Vagina (tissue), 2 donors: ENCODE measurements around the gene TGFB1I1. TPM values are rescaled to one million over a fixed set of nuclear protein-coding genes. Genes with fewer than 3 reads are reported as not detected.

Experiments
- DNase-seq, 2 donors: peaks; one replicate each; pipeline ENCODE4 v3.0.0-alpha.2; 2017; ENCODE audit errors: extremely low spot score in 2 of 2
- H3K27ac ChIP-seq: fragments of 200-600 bp; sonication (generic); one replicate; pipeline ENCODE4 v1.5.1; 2019
- H3K27me3 ChIP-seq: fragments of 200-600 bp; sonication (generic); one replicate; pipeline ENCODE4 v1.5.1; 2019
- H3K36me3 ChIP-seq, 2 donors: fragments of 200-600 bp; sonication (generic); one replicate each; pipeline ENCODE4 v1.5.1; 2017 to 2019
- H3K4me1 ChIP-seq: fragments of 200-600 bp; sonication (generic); one replicate; pipeline ENCODE4 v1.5.1; 2019
- H3K4me3 ChIP-seq, 2 donors: fragments of 200-600 bp; sonication (generic); 1 replicate in 1 of 2; 2 replicates in 1 of 2; pipeline ENCODE4 v1.5.1; 2016 to 2019
- H3K9me3 ChIP-seq: fragments of 200-600 bp; sonication (generic); one replicate; pipeline ENCODE4 v1.5.1; 2019
- POLR2A ChIP-seq, 2 donors: fragments of 450-650 bp; IDR thresholded peaks; one replicate each; pipeline ENCODE4 v1.6.1; 2017; ENCODE audit warnings: antibody characterized with exemption in 2 of 2, mild to moderate bottlenecking in 2 of 2, moderate library complexity in 2 of 2
- POLR2AphosphoS5 ChIP-seq, 2 donors: sonication (generic); formaldehyde crosslinking; IDR thresholded peaks; one replicate each; pipeline ENCODE4 v1.9.0; 2017; ENCODE audit warnings: antibody characterized with exemption in 2 of 2, mild to moderate bottlenecking in 2 of 2, low read depth in 1 of 2; ENCODE audit not compliant: insufficient read depth in 1 of 2
- intact Hi-C: fragments of 100-400 bp; cut with DNase I; formaldehyde crosslinking; loops from one replicate; pipeline ENCODE4 v1.15.1; 2023
- total RNA-seq: library from RNA; depleted of rRNA; stranded (reverse); fragments of >200 nt; gene quantifications from one replicate; pipeline ENCODE4 v1.2.3, GENCODE V29; 2016
- TF ChIP-seq, protein P1 (sequence below), 3 experiments: fragments of 450-650 bp in 2 of 3; fragments of 200-600 bp in 1 of 3; sonication (generic) in 1 of 3; IDR thresholded peaks; one replicate each; pipeline ENCODE4 v1.5.1; 2017 to 2019; ENCODE audit warnings: antibody characterized with exemption in 3 of 3, mild to moderate bottlenecking in 2 of 3, moderate library complexity in 2 of 3

TGFB1I1 gene
- total RNA-seq, 1 donor from 2014 or later = 114 TPM

- H3K27me3 ChIP-seq = no peaks in the 10 kb centered on the region
- TF ChIP-seq, protein P1, sequence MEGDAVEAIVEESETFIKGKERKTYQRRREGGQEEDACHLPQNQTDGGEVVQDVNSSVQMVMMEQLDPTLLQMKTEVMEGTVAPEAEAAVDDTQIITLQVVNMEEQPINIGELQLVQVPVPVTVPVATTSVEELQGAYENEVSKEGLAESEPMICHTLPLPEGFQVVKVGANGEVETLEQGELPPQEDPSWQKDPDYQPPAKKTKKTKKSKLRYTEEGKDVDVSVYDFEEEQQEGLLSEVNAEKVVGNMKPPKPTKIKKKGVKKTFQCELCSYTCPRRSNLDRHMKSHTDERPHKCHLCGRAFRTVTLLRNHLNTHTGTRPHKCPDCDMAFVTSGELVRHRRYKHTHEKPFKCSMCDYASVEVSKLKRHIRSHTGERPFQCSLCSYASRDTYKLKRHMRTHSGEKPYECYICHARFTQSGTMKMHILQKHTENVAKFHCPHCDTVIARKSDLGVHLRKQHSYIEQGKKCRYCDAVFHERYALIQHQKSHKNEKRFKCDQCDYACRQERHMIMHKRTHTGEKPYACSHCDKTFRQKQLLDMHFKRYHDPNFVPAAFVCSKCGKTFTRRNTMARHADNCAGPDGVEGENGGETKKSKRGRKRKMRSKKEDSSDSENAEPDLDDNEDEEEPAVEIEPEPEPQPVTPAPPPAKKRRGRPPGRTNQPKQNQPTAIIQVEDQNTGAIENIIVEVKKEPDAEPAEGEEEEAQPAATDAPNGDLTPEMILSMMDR (IDR thresholded peaks at IDR 0.05) = no peak
- no peak for TF ChIP-seq POLR2A (IDR thresholded peaks at IDR 0.05)
- TF ChIP-seq POLR2AphosphoS5 (IDR thresholded peaks at IDR 0.05; ENCODE audit: insufficient read depth in 1 of 2, low read depth in 1 of 2) = no peak
- H3K4me1 ChIP-seq = peaks cover 63% of the 10 kb centered on the region
- intact Hi-C loops = loop anchor here (10.0 kb wide), 1 partner anchor 417 kb away; the partner anchor contains the start of gene ZNF267
- DNase-seq = no peak
- H3K4me3 ChIP-seq = peak overlapping the region; percentile 68 to 87
- H3K27ac ChIP-seq = peak overlapping the region; percentile 94
- peaks cover 0 to 21% of the 10 kb centered on the region in 2 donors for H3K36me3 ChIP-seq
- no peaks in the 10 kb centered on the region for H3K9me3 ChIP-seq
Observed at GRCh38 chr16:31458073-31458843, 13.7 kb upstream of the TGFB1I1 start.

DNA sequence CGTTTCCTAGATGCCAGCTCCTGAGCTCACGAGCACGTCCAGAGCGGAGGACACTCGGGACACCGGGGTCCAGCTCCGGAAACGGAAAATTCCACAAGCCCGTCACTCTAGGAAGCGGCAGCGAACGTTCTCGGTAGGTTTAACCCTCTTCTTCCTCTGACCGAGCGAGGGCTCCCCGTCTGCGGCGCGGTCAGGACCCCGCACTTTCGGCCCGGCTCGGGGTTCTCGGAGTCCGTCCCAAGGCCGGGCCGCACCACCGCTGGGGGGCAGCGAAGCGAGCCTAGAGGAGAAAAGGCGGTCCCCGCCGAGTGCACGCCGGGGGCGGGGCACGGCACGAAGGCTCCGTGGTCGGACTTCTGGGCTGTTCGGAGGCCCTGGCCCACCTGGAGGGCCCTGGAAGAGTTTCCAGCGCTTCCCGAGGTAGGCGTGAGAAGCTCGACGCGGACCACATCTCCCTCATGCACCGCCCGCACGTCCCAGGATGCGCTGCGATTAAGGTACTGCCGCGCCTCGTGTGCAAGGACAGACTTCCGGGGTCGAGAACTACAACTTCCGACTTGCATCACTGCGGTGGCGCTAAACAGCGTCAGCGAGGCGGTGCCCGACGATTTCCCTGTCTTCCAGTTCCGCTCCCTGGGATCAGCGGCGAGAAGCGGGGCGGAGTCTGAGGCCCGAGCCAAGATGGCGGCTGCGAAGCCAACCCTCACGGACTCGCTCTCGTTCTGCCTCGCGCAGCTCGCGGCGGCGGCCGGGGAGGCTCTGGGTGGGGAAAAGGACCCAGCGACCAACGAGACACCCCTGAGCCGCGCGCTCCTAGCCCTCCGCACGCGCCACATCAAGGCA, 12.9 kb upstream of the TGFB1I1 start, which contains the start of gene ARMC5:
ARMC5 (plus strand) TSS at position 658 of the 843 bp plus-strand sequence; CDS start at position 682, 24 bp downstream.
- peaks cover 55% of the 10 kb centered on the region for H3K4me1 ChIP-seq
- H3K9me3 ChIP-seq = no peaks in the 10 kb centered on the region
- H3K27ac ChIP-seq = peak within 1 kb of the TSS; percentile 94
- peak within 1 kb of the TSS; percentile 68 to 87 for H3K4me3 ChIP-seq
- H3K27me3 ChIP-seq = no peaks in the 10 kb centered on the region
- peaks cover 0 to 29% of the 10 kb centered on the region in 2 donors for H3K36me3 ChIP-seq
- peak in 1 of 2 donors; percentile 99 for DNase-seq
- peak; percentile 48 to 97 for TF ChIP-seq POLR2AphosphoS5 (IDR thresholded peaks at IDR 0.05; ENCODE audit: insufficient read depth in 1 of 2, low read depth in 1 of 2)
- TF ChIP-seq, protein P1 (IDR thresholded peaks at IDR 0.05) = peak in 2 of 3 experiments; percentile 42 to 85
- TF ChIP-seq POLR2A (IDR thresholded peaks at IDR 0.05) = peak in 1 of 2 donors; percentile 57
- intact Hi-C loops = loop anchor here (10.0 kb wide), 1 partner anchor 416 kb away; the partner anchor contains the start of gene ZNF267

- intact Hi-C loops = loop anchor here (10.0 kb wide), 1 partner anchor 415 kb away; the partner anchor contains the start of gene ZNF267
- TF ChIP-seq POLR2A (IDR thresholded peaks at IDR 0.05) (peak in 1 of 2 donors; percentile 22), POLR2AphosphoS5 (IDR thresholded peaks at IDR 0.05; ENCODE audit: insufficient read depth in 1 of 2, low read depth in 1 of 2) (peak in 1 of 2 donors; percentile 90)
- TF ChIP-seq, protein P1 (IDR thresholded peaks at IDR 0.05) = no peak
Observed at GRCh38 chr16:31459687-31460581, 12.0 kb upstream of the TGFB1I1 start.

DNA sequence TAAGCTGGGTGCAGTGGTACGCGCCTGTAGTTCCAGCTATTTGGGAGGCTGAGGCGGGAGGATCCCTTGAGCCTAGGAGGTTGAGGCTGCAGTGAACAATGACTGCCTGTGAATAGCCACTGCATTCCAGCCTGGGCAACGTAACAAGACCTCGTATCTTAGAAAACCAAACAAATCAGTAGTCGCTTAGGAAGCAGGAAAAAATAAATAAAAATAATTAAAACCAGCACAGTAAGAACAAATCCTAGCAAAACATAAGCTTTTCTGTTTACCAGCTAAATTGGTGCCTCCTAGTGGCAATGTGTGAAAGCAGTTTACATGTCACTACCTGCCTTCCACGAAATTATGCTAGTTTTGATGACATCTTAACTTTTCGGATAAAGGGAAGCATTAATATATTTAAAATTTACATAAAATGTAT, 11.4 kb upstream of the TGFB1I1 start:
- TF ChIP-seq, protein P1 (IDR thresholded peaks at IDR 0.05) = peak in 2 of 3 experiments; percentile 41 to 44
- TF ChIP-seq POLR2AphosphoS5 (IDR thresholded peaks at IDR 0.05; ENCODE audit: insufficient read depth in 1 of 2, low read depth in 1 of 2) = no peak
- Histone ChIP-seq H3K27me3 (no peaks in the 10 kb centered on the region), H3K27ac (peak overlapping the region; percentile 94), H3K4me1 (peaks cover 40% of the 10 kb centered on the region), H3K9me3 (no peaks in the 10 kb centered on the region), H3K36me3 (peaks cover 0 to 40% of the 10 kb centered on the region in 2 donors), H3K4me3 (peak overlapping the region; percentile 31 to 68)
- intact Hi-C loops = no loop called here
- DNase-seq = no peak

More at GRCh38 chr16:31459687-31460581, 12.0 kb upstream of the TGFB1I1 start:
- DNase-seq = peak; percentile 100
- H3K27me3 ChIP-seq = no peaks in the 10 kb centered on the region
- peak overlapping the region; percentile 94 for H3K27ac ChIP-seq
- H3K4me1 ChIP-seq = peaks cover 46% of the 10 kb centered on the region
- H3K36me3 ChIP-seq = peaks cover 0 to 38% of the 10 kb centered on the region in 2 donors
- peak overlapping the region; percentile 68 to 87 for H3K4me3 ChIP-seq
- no peaks in the 10 kb centered on the region for H3K9me3 ChIP-seq
